Activated CD8-positive, alpha-beta memory T cell treated with anti-CD3 and anti-CD28 coated beads for 24 hours (primary cell): ENCODE data around the gene PRDM1.
A peak's percentile ranks its signal among the peaks of the same experiment; 100 is the strongest.

ENCODE experiments used
- DNase-seq: peaks from one replicate; pipeline ENCODE4 v3.0.0-alpha.2; 2020

Gene PRDM1

GRCh38 chr6:106072501-106073090, 13.5 kb upstream of the PRDM1 start:
- no peak for DNase-seq

GRCh38 chr6:106074146-106074545, 12.0 kb upstream of the PRDM1 start:
- no peak for DNase-seq

GRCh38 chr6:106076139-106076538, 10.0 kb upstream of the PRDM1 start:
- no peak for DNase-seq

GRCh38 chr6:106077170-106077569, 9.0 kb upstream of the PRDM1 start:
- DNase-seq: no peak

GRCh38 chr6:106077881-106078280, 8.3 kb upstream of the PRDM1 start:
- no peak for DNase-seq

- no peak for DNase-seq
Measured at GRCh38 chr6:106079961-106080762, 6.0 kb upstream of the PRDM1 start.

GRCh38 chr6:106080763-106081095, 5.4 kb upstream of the PRDM1 start:
- DNase-seq: no peak

- no peak for DNase-seq
Measured at GRCh38 chr6:106081715-106082114, 4.4 kb upstream of the PRDM1 start.

- DNase-seq: no peak
Measured at GRCh38 chr6:106082735-106083398, 3.3 kb upstream of the PRDM1 start.

GRCh38 chr6:106083618-106084017, 2.5 kb upstream of the PRDM1 start:
- DNase-seq: no peak

GRCh38 chr6:106084106-106084988, 1.8 kb upstream of the PRDM1 start:
- DNase-seq: no peak

- DNase-seq: no peak
Measured at GRCh38 chr6:106084989-106085691, 996 bp upstream of the PRDM1 start.

- no peak for DNase-seq
Measured at GRCh38 chr6:106085692-106085983, 498 bp upstream of the PRDM1 start.

GRCh38 chr6:106086814-106087175, 659 bp downstream of the PRDM1 start:
- DNase-seq: no peak

- no peak for DNase-seq
Measured at GRCh38 chr6:106087548-106088325, 1.6 kb downstream of the PRDM1 start.

- DNase-seq: no peak
Measured at GRCh38 chr6:106090001-106090400, 3.9 kb downstream of the PRDM1 start.

GRCh38 chr6:106092279-106092678, 6.1 kb downstream of the PRDM1 start:
- no peak for DNase-seq

- no peak for DNase-seq
Measured at GRCh38 chr6:106094261-106094963, 8.3 kb downstream of the PRDM1 start.

- no peak for DNase-seq
Measured at GRCh38 chr6:106094964-106095335, 8.8 kb downstream of the PRDM1 start.

- peak; percentile 73 for DNase-seq
Measured at GRCh38 chr6:106097411-106098231, 11.5 kb downstream of the PRDM1 start.
